Breast epithelium (tissue), 3 donors: ENCODE data around the gene YES1.

Experiments used
- CTCF ChIP-seq, 3 donors: fragments of 450-650 bp; IDR thresholded peaks; one replicate each; pipeline ENCODE4 v1.5.1; 2016 to 2017; ENCODE audit warnings: antibody characterized with exemption in 3 of 3, mild to moderate bottlenecking in 3 of 3, moderate library complexity in 3 of 3
- POLR2AphosphoS5 ChIP-seq, 3 donors: sonication (generic); formaldehyde crosslinking; IDR thresholded peaks; one replicate each; pipeline ENCODE4 v1.6.1; 2017; ENCODE audit warnings: antibody characterized with exemption in 3 of 3

DNA sequence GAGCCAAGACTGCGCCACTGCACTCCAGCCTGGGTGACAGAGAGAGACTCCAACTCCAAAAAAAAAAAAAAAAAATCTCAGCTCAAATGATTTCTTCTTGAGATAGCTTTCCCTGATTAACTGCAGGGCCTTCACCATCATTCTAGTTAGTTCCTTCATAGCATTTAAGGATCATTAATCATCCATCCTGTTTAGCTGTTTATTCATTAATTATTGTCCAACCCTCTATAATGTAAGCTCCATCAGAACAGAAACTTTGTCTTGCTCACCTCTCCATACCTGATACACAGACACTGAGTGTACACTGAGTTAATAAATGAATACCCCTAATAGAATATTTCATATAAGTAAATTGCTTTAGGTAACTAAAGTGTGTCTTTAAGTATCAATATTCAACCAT is 57.4 kb downstream of the YES1 start:
- TF ChIP-seq CTCF (IDR thresholded peaks at IDR 0.05) (no peak), POLR2AphosphoS5 (IDR thresholded peaks at IDR 0.05) (no peak)
